Measurements from ENCODE around the gene BANF2. TPM values are rescaled to one million over a fixed set of nuclear protein-coding genes. Genes with fewer than 3 reads are reported as not detected.

The BANF2 gene
- total RNA-seq, 1 experiment from 2014 or later = not detected

GRCh38 chr20:17676378-17676759 lies 23.4 kb upstream of the BANF2 start:
- H3K27me3 ChIP-seq (ENCODE audit: insufficient read depth, low read length) = no peaks in the 10 kb centered on the region
- no peak overlapping the region for H2AFZ ChIP-seq (ENCODE audit: low read depth, low read length, poor library complexity, severe bottlenecking)
- BruUV-seq (replicated peaks) = no TSS peak
- peaks cover 15 to 21% of the 10 kb centered on the region in 2 experiments; a peak in 2 of 4 replicates for H3K36me3 ChIP-seq (ENCODE audit: control insufficient read depth in 1 of 2, insufficient read depth in 2 of 2, low read length in 2 of 2)
- no peak overlapping the region for H3K9ac ChIP-seq (ENCODE audit: low read length)
- DNase-seq (ENCODE audit: low read depth, low spot score) (no peak), ATAC-seq (no peak)
- TF ChIP-seq ZBTB33 (IDR thresholded peaks at IDR 0.05; ENCODE audit: extremely low read depth, insufficient replicate concordance, low read length) (no peak), EGR1 (IDR thresholded peaks at IDR 0.05; ENCODE audit: low read depth) (no peak), ELF1 (IDR thresholded peaks at IDR 0.05; ENCODE audit: borderline replicate concordance, low read depth) (no peak), CTCF (IDR thresholded peaks at IDR 0.05 in 2 of 3, conservative IDR thresholded peaks at IDR 0.05 in 1 of 3; ENCODE audit: borderline replicate concordance in 1 of 3, insufficient read depth in 1 of 3, low read depth in 2 of 3, low read length in 2 of 3) (no peak), REST (IDR thresholded peaks at IDR 0.05; ENCODE audit: low read depth) (no peak), TCF7L2 (IDR thresholded peaks at IDR 0.05; ENCODE audit: borderline replicate concordance, extremely low read depth, insufficient read depth, insufficient read length) (no peak), CBX3 (IDR thresholded peaks at IDR 0.05; ENCODE audit: low read depth) (no peak), SRF (IDR thresholded peaks at IDR 0.05; ENCODE audit: low read depth) (no peak), ZNF274 (IDR thresholded peaks at IDR 0.05; ENCODE audit: low read depth, low read length) (no peak), EZH2phosphoT487 (IDR thresholded peaks at IDR 0.05; ENCODE audit: borderline replicate concordance) (no peak), SP1 (IDR thresholded peaks at IDR 0.05; ENCODE audit: low read depth) (no peak)
- ChIA-PET RAD21 (ENCODE audit: low non-redundant PET in 1 of 2, low total read pairs in 2 of 2, uncharacterized antibody in 2 of 2, unreplicated experiment in 2 of 2) (no interaction called here), POLR2A (no interaction called here), CTCF (no interaction called here)
- H3K9me2 ChIP-seq (ENCODE audit: insufficient read depth) = no peaks in the 10 kb centered on the region
- H3K27ac ChIP-seq (ENCODE audit: low read depth, low read length) = no peak overlapping the region
- no peaks in the 10 kb centered on the region for H3K9me3 ChIP-seq (ENCODE audit: control insufficient read depth in 1 of 2, insufficient read depth in 1 of 2, low read depth in 1 of 2, low read length in 2 of 2)
- H3K4me3 ChIP-seq (replicated peaks in 1 of 2; ENCODE audit: low read depth in 1 of 2, low read length in 2 of 2) = no peak overlapping the region
- intact Hi-C loops (cut with micrococcal nuclease) = no loop called here
- H3K4me1 ChIP-seq (ENCODE audit: control insufficient read depth in 1 of 2, insufficient read depth in 2 of 2, low read length in 2 of 2) = peaks cover 18 to 25% of the 10 kb centered on the region in 2 experiments
- peaks cover 93% of the 10 kb centered on the region for H3K79me2 ChIP-seq (ENCODE audit: insufficient read depth, low read length)
- no peak overlapping the region for H3K4me2 ChIP-seq (ENCODE audit: low read length)
- no peaks in the 10 kb centered on the region; the same call in 1 of the 2 replicates for H4K20me1 ChIP-seq (ENCODE audit: insufficient read depth)

All from HCT116 (cell line).